SK-N-MC (cell line): Measurements from ENCODE around the gene SCN4A.

ENCODE experiments used
- EZH2 ChIP-seq: fragments of 200-600 bp; sonication (generic); IDR thresholded peaks from one replicate; pipeline ENCODE4 v1.6.1; 2017; ENCODE audit warnings: antibody characterized with exemption
- FOXP2 ChIP-seq: optimal IDR thresholded peaks from 2 replicates; pipeline ENCODE3; 2011; ENCODE audit warnings: mild to moderate bottlenecking, moderate library complexity; ENCODE audit not compliant: insufficient read depth; ENCODE audit errors: extremely low read length, control extremely low read depth
- POLR2AphosphoS5 ChIP-seq: IDR thresholded peaks from 2 replicates; pipeline ENCODE4 v1.6.1; 2012; ENCODE audit warnings: mild to moderate bottlenecking, low read depth, low read length, borderline replicate concordance

GRCh38 chr17:63998050-63998720, 25.5 kb upstream of the SCN4A start, which contains the start of gene PRR29:
- TF ChIP-seq EZH2 (no peak), POLR2AphosphoS5 (no peak), FOXP2 (no peak)
